Retinal pigment epithelial cell (primary cell): ENCODE data around the gene ASCL5.

Experiments
- DNase-seq: peaks from one replicate; pipeline ENCODE4 v3.0.0-alpha.2; 2010; ENCODE audit warnings: low read depth
- H3K4me3 ChIP-seq: 2 replicates; pipeline ENCODE4 v1.5.1; 2011; ENCODE audit warnings: mild to moderate bottlenecking, low read length, control low read depth, moderate library complexity
- TF ChIP-seq, protein P1 (sequence below): conservative IDR thresholded peaks from 2 replicates; pipeline ENCODE4 v1.5.1; 2011; ENCODE audit warnings: low read depth, low read length, control low read depth, inconsistent platforms

ASCL5 gene

DNA sequence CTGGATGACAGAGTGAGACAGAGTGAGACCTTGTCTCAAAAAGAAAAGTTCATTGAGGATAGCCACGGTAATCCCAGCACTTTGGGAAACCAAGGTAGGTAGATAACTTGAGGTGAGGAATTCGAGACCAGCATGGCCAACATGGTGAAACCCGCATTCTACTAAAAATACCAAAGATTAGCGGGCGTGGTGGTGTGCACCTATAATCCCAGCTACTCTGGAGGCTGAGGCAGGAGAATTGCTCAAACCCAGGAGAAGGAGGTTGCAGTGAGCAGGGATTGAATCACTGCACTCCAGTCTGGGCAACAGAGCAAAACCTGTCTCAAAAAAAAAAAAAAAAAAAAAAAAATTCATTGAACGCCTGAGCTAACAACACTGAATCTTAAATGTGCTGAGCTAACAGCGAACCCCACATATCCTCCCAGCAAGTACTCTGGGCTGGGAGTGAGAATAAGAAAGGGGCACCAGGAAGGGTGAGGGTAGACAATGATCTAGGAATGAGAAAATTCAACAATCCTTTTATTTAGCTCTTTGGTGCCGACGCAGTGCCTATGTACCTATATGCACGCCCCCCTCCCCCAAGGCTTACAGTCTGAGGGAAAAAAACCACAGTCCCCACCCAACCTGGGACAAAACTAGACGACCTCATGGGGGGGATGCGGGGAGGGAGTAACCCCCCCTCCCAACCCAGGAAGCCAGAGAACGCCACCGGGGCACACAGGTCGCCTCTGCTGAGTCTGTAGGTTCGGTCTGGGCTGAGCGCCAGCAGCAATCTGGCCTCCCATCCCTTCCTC lies 13.3 kb downstream of the ASCL5 start:
- DNase-seq, result no peak
- TF ChIP-seq, protein P1, sequence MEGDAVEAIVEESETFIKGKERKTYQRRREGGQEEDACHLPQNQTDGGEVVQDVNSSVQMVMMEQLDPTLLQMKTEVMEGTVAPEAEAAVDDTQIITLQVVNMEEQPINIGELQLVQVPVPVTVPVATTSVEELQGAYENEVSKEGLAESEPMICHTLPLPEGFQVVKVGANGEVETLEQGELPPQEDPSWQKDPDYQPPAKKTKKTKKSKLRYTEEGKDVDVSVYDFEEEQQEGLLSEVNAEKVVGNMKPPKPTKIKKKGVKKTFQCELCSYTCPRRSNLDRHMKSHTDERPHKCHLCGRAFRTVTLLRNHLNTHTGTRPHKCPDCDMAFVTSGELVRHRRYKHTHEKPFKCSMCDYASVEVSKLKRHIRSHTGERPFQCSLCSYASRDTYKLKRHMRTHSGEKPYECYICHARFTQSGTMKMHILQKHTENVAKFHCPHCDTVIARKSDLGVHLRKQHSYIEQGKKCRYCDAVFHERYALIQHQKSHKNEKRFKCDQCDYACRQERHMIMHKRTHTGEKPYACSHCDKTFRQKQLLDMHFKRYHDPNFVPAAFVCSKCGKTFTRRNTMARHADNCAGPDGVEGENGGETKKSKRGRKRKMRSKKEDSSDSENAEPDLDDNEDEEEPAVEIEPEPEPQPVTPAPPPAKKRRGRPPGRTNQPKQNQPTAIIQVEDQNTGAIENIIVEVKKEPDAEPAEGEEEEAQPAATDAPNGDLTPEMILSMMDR, result no peak
- no peak overlapping the region for H3K4me3 ChIP-seq

DNA sequence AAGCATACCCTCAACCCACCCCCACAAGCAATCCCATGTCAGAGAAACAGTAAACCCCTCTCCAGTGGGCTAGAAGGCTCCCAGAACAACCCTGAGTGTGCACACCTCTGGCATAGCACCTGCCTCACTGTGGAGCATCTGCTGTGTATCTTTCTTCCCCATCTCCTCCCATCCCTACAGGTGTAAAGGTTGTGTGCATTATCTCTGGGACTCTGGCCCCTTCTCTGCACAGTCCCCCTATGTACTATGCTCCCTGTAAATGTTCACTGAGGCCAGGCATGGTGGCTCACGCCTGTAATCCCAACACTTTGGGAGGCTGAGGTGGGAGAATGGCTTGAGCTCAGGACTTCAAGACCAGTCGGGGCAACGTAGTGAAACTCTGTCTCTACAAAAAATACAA lies 14.1 kb downstream of the ASCL5 start:
- no peak for DNase-seq
- no peak overlapping the region for H3K4me3 ChIP-seq
- TF ChIP-seq, protein P1, result no peak

DNA sequence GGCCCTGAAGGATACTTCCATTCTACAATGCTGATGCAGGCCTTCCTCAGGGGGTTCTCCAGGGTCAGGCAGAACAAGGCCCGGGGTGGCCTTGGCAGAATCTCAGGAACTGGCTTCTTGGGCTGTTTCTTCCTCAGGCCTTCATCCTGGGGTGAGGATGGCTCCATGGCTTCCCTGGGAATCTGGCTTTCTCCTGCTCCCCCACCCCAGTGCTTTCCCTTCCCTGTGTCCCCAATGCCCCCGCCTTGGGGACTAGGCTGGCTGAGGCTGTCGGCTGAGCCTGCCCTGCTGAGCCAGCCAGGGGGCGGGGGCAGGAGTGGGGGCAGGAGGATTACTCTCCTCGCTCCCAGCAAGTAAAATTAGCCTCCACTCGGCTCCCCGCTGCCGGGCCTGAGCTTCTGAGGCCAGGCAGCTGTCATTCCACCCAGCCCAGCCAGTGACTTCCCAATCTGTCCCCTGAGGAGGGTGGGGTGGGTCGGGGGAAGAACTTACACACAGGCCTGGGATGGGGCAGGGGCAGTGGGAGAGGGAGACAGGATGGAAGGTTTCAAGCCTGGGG lies 14.7 kb downstream of the ASCL5 start, which contains the start of gene CACNA1S:
TSS of gene CACNA1S (minus strand) at position 254 of the 559 bp plus-strand sequence. CDS start at position 167, 87 bp downstream.
- no peak for DNase-seq
- no peak within 1 kb of the TSS for H3K4me3 ChIP-seq
- TF ChIP-seq, protein P1, result no peak

DNA sequence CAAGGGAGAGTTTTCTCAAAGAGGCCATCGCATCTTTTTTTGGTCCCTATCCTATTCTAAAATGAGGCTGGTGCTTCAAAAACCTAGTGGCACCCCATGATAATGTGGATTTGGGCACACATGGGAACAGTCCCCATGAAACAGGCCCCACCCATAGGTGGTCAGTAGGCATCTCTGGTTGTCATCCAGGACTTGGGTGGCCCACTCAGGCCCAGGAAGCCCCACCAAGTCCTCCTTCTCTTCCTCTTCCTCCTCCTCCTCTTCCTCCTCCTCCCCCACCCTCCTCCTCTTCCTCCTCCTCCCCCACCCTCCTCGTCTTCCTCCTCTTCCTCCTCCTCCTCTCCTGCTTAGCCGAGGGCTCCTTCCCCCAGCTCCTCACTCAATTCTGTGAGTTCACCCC lies 15.3 kb downstream of the ASCL5 start:
- no peak for DNase-seq
- TF ChIP-seq, protein P1, result no peak
- H3K4me3 ChIP-seq, result no peak overlapping the region

DNA sequence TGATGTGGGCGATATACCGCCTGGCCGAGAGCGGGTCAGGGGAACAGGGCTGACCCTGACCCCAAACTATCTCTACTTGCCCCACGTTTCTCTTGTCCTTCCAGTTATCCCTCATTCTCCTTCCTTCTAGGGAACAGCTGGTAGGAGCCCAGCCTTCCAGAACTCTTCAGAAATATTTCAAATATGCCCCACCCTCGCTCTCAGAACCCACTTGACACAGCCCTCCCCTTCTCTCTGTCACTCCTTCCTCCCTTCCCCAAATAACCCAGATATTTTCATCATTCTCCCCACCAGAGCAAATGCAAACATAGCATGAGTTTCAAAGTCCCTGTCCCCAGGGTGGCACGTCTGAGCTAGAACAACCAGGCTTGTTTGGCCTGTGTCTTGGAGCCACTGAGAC lies 15.8 kb downstream of the ASCL5 start:
- TF ChIP-seq, protein P1, result no peak
- DNase-seq, result no peak
- H3K4me3 ChIP-seq, result no peak overlapping the region

DNA sequence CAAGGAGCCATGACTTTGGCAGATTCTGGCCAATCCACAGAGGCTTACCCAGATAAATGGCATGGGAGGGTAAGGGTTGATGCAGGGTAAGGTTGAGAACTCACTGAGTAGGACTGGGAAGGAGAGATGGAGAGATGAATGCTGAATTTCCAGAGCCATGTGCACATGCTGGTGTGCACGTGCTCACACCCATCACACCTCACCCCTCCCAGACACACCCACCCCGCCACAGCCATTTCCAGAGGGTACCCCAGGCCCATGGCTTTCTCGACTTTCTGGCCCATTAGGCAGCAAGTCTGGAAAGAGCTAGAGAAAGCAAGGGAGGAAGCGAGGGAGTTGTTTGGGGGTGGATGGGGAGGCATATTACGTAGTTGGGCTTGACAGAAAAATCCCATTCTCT lies 16.4 kb downstream of the ASCL5 start:
- TF ChIP-seq, protein P1, result no peak
- DNase-seq, result no peak
- H3K4me3 ChIP-seq, result no peak overlapping the region

DNA sequence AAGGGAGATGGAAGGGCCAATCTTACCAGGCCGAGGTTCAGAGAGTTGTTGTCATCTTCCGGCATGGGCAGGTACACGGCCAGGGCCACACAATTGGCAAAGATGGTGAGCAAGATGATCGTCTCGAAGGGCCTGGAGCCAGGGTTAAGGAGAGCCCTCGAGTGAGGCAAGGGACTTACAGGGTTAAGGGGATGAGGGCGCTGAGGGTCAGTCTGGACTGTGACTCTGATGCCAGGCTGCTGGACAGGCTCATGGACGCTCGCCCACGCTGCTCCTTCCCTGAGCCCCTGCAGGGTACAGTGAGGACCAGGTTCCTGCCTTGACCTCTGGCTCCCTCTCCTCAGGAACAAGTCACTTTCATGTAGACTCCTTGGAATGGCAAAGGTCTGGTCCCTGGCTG lies 16.8 kb downstream of the ASCL5 start:
- TF ChIP-seq, protein P1, result no peak
- no peak for DNase-seq
- H3K4me3 ChIP-seq, result no peak overlapping the region
